ENCODE measurements around the gene DGLUCY. TPM values are rescaled to one million over a fixed set of nuclear protein-coding genes. Genes with fewer than 3 reads are reported as not detected.
A peak's percentile ranks its signal among the peaks of the same experiment; 100 is the strongest.

The DGLUCY gene
- total and polyA plus RNA-seq, 2 of the 13 experiments (the other 11 are each of a cell fraction or from before 2014, with no cell fraction given): 14.8 to 36.3 TPM

DNA sequence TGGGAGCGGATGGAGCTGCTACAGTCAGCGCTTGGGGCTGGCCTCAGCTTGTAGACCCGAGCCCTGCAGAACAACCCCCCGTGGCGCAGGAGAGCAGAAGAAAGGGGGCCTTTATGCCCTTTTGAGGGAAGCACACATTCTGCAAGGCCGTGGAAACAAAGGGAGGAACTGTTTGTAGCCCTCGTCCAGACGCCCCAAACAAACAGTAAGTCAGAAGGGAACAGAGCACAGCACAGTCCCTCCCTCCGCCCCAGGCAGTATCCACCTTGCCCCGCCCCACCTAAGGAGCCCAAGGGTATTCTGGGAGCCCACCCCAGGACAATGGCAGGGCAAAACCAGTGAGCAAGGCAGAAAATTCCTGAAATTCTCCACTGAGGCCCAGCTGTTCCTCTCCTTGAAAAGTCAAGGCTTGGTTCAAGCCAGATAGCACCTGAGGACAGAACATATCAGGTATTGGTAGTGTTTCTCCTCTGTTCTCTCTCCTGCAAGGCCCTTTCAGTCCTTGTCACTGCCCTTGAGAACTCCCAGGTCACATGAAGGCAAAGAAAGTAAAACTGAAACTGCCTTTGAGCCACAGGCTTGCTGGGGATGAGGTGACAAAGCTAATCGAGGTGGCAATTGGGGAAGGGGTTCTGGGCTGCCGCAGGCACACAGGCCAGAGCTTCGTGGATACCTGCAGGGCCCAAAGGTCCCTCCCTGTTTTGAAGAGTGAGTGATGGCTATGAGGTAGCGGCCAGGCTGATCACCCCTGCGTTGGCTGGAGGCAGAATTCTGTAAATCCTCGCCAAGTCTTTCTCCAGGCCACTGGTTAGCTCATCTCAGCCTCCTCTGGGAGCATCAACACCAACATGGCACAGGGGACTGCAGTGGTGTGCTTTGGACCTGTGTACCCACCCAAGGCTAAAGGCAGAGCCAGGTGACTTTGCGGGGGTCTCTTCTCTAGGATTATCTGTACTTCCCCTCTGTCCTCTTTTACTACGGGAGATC lies 499 bp downstream of the DGLUCY start (continued):
- no peak for TF ChIP-seq SRSF4 (IDR thresholded peaks at IDR 0.05; ENCODE audit: low read depth, low read length, poor library complexity, severe bottlenecking)
- TF ChIP-seq EP300 (IDR thresholded peaks at IDR 0.05; ENCODE audit: low read depth in 2 of 2, low read length in 2 of 2): no peak
- TF ChIP-seq EP300 (CRISPR knock-in tag; IDR thresholded peaks at IDR 0.05; ENCODE audit: borderline replicate concordance): peak; percentile 28; the same call in 1 of the 2 replicates
- 0 out of 2 replicates have a peak, but pooled peaks have one; percentile 23 for TF ChIP-seq ETV5 (CRISPR knock-in tag; IDR thresholded peaks at IDR 0.05; ENCODE audit: borderline replicate concordance)
- TF ChIP-seq, protein P1, sequence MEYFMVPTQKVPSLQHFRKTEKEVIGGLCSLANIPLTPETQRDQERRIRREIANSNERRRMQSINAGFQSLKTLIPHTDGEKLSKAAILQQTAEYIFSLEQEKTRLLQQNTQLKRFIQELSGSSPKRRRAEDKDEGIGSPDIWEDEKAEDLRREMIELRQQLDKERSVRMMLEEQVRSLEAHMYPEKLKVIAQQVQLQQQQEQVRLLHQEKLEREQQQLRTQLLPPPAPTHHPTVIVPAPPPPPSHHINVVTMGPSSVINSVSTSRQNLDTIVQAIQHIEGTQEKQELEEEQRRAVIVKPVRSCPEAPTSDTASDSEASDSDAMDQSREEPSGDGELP (IDR thresholded peaks at IDR 0.05; ENCODE audit: borderline replicate concordance, low read depth): 0 out of 2 replicates have a peak, but pooled peaks have one; percentile 5
- TF ChIP-seq PATZ1 (CRISPR knock-in tag; IDR thresholded peaks at IDR 0.05): peak; percentile 68
- TF ChIP-seq ZNF678 (CRISPR knock-in tag; IDR thresholded peaks at IDR 0.05): peak; percentile 69; the same call in 1 of the 2 replicates
- TF ChIP-seq ZUFSP (CRISPR knock-in tag; IDR thresholded peaks at IDR 0.05; ENCODE audit: borderline replicate concordance): no peak
- TF ChIP-seq, protein P2, sequence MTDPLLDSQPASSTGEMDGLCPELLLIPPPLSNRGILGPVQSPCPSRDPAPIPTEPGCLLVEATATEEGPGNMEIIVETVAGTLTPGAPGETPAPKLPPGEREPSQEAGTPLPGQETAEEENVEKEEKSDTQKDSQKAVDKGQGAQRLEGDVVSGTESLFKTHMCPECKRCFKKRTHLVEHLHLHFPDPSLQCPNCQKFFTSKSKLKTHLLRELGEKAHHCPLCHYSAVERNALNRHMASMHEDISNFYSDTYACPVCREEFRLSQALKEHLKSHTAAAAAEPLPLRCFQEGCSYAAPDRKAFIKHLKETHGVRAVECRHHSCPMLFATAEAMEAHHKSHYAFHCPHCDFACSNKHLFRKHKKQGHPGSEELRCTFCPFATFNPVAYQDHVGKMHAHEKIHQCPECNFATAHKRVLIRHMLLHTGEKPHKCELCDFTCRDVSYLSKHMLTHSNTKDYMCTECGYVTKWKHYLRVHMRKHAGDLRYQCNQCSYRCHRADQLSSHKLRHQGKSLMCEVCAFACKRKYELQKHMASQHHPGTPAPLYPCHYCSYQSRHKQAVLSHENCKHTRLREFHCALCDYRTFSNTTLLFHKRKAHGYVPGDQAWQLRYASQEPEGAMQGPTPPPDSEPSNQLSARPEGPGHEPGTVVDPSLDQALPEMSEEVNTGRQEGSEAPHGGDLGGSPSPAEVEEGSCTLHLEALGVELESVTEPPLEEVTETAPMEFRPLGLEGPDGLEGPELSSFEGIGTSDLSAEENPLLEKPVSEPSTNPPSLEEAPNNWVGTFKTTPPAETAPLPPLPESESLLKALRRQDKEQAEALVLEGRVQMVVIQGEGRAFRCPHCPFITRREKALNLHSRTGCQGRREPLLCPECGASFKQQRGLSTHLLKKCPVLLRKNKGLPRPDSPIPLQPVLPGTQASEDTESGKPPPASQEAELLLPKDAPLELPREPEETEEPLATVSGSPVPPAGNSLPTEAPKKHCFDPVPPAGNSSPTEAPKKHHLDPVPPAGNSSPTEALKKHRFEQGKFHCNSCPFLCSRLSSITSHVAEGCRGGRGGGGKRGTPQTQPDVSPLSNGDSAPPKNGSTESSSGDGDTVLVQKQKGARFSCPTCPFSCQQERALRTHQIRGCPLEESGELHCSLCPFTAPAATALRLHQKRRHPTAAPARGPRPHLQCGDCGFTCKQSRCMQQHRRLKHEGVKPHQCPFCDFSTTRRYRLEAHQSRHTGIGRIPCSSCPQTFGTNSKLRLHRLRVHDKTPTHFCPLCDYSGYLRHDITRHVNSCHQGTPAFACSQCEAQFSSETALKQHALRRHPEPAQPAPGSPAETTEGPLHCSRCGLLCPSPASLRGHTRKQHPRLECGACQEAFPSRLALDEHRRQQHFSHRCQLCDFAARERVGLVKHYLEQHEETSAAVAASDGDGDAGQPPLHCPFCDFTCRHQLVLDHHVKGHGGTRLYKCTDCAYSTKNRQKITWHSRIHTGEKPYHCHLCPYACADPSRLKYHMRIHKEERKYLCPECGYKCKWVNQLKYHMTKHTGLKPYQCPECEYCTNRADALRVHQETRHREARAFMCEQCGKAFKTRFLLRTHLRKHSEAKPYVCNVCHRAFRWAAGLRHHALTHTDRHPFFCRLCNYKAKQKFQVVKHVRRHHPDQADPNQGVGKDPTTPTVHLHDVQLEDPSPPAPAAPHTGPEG (CRISPR knock-in tag; IDR thresholded peaks at IDR 0.05): 0 out of 2 replicates have a peak, but pooled peaks have one; percentile 21
- peak; percentile 84 for TF ChIP-seq ZNF772 (CRISPR knock-in tag; IDR thresholded peaks at IDR 0.05)
- 0 out of 2 replicates have a peak, but pooled peaks have one; percentile 11 for TF ChIP-seq MAZ (IDR thresholded peaks at IDR 0.05; ENCODE audit: borderline replicate concordance, low read depth, low read length)
- TF ChIP-seq MAZ (CRISPR knock-in tag; IDR thresholded peaks at IDR 0.05; ENCODE audit: low read depth): peak; percentile 66

Measured in HepG2 (cell line).